ENCODE measurements around the gene PPP1R16B.

- TF ChIP-seq, protein P1, sequence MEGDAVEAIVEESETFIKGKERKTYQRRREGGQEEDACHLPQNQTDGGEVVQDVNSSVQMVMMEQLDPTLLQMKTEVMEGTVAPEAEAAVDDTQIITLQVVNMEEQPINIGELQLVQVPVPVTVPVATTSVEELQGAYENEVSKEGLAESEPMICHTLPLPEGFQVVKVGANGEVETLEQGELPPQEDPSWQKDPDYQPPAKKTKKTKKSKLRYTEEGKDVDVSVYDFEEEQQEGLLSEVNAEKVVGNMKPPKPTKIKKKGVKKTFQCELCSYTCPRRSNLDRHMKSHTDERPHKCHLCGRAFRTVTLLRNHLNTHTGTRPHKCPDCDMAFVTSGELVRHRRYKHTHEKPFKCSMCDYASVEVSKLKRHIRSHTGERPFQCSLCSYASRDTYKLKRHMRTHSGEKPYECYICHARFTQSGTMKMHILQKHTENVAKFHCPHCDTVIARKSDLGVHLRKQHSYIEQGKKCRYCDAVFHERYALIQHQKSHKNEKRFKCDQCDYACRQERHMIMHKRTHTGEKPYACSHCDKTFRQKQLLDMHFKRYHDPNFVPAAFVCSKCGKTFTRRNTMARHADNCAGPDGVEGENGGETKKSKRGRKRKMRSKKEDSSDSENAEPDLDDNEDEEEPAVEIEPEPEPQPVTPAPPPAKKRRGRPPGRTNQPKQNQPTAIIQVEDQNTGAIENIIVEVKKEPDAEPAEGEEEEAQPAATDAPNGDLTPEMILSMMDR (IDR thresholded peaks at IDR 0.05): no peak
- no peak for TF ChIP-seq POLR2A (IDR thresholded peaks at IDR 0.05)
These were observed 23.2 kb downstream of the PPP1R16B start for GRCh38 chr20:38828514-38829295.

Measured in body of pancreas (tissue), 4 donors.